ENCODE measurements around the gene BCL2L13.

BCL2L13 gene

DNA sequence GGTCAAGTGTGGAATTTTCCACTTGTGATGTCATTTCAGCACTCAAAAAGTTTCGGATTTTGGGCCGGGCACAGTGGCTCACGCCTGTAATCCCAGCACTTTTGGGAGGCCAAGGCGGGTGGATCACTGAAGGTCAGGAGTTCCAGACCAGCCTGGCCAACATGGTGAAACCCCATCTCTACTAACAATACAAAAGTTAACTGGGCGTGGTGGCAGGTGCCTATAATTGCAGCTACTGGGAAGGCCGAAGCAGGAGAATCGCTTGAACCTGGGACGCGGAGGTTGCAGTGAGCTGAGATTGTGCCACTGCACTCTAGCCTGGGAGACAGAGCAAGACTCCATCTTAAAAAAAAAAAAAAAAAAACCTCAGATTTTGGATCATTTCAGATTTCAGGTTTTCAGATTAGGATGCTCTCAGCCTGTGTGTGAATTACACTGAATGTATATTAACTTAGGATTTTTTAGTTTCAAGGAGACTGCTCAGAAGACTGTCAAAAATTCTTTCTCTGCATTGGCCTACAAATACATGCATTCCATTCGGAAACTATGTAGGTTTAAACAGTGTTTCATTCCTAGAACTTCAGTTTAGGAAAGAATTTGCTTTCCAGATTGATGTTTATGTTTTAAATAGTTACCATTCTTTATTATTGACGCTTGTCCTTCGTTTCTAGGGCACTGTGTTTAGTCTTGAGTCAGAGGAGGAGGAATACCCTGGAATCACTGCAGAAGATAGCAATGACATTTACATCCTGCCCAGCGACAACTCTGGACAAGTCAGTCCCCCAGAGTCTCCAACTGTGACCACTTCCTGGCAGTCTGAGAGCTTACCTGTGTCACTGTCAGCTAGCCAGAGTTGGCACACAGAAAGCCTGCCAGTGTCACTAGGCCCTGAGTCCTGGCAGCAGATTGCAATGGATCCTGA, 87.7 kb downstream of the BCL2L13 start:
- DNase-seq (ENCODE audit: low read depth, low spot score): no peak

DNA sequence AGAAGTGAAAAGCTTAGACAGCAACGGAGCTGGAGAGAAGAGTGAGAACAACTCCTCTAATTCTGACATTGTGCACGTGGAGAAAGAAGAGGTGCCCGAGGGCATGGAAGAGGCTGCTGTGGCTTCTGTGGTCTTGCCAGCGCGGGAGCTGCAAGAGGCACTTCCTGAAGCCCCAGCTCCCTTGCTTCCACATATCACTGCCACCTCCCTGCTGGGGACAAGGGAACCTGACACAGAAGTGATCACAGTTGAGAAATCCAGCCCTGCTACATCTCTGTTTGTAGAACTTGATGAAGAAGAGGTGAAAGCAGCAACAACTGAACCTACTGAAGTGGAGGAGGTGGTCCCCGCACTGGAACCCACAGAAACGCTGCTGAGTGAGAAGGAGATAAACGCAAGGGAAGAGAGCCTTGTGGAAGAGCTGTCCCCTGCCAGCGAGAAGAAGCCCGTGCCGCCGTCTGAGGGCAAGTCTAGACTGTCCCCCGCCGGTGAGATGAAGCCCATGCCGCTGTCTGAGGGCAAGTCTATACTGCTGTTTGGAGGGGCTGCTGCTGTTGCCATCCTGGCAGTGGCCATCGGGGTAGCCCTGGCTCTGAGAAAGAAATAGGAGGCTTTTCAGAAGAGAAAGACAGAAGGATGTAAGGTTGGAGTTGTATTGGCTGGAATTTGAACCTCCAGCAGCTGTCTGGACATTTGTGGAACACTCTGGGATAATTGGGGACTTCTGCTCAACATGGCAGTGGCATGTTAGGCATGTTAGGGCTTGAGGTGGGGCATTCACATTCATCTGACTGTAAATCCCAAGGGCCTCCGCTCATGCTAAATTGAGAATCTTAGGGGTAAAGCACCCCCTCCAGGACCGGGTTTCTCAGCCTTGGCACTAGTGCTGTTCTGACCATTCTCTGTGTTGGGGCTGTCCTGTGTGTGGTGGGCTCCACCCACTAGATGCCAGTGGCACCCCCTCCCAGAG, 88.7 kb downstream of the BCL2L13 start:
- DNase-seq (ENCODE audit: low read depth, low spot score): no peak

DNA sequence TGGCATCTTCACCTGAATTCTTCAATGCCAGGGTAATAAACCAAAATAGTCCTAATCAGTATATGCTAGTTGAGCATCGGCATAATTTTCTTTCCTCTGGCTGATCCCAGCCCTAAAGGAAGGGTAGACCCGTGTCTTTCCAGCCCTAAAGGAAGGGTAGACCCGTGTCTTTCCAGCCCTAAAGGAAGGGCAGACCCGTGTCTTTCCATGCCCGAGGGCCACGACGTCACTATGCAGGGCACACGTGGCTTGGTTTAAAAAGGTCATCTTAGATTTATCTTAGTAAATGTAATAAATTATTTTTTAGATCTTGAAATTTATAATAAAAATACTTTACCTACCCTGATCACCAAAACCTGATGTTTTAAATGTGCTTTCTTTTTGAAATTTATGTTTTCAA, 90.2 kb downstream of the BCL2L13 start:
- no peak for DNase-seq (ENCODE audit: low read depth, low spot score)

DNA sequence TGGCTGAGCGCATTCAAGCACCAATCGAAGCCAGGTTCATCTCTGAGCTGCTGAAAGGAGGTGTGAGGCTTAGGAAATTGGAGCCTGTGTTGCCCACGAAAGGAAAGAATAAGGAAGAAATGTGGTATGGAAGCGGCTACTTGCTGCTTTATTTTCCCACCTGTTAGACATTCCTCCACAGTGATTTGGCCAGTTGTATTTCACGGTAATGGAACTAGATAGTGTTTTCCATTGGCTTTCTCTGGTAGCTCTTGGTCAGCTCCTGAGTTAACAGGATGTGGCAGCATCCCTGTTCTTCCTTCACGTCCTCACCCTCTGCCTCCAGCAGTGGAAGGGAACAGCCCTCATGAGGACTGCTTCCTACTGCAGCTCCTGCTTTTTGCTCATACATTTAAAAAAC, 91.0 kb downstream of the BCL2L13 start:
- no peak for DNase-seq (ENCODE audit: low read depth, low spot score)

DNA sequence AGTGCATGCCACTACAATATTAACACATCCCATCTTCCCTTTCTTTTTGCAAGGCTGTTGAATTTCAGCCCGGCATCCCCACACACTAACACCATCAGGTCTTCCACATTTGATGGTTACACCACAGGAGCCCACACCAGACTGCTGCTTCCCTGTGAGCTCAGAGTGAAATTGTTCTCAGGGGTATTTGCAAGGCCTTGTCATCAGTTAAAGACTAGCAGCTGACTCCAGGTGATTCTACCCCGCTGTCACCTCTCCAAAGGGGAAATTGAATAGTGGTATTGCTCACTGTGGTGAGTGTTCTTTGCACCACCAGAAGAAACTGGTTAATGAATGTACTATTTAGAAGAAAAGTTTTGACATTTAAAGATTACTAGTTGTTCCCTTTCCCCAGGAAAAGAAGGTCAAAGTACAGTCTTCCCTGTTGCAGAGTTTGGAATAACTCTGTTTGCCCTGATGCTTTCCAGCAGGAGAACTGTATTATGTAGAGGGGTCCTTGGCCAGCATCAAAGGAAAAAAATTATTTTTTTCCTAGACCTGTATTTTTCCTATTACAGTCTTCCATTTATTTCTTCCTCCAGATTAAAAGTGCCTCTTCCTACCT, 93.8 kb downstream of the BCL2L13 start:
- DNase-seq (ENCODE audit: low read depth, low spot score): no peak

DNA sequence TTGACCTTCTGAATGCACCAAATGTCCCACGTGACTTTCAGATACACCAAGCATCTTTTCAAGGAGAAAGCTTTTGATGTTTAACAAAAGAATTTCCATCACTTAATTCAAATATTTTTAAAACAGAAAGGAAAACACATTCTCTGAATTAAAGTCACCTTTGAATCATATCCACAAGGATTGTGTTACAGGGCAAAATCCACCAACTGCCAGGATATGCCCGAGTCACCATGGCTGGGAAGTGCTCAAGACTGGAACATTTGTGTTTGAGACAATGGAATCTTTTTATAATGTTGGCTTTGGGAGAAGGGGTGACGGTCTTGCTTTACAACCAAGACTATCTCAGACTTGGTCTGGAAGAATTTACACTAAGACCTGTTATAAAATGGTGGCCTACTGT, 94.9 kb downstream of the BCL2L13 start:
- no peak for DNase-seq (ENCODE audit: low read depth, low spot score)

DNA sequence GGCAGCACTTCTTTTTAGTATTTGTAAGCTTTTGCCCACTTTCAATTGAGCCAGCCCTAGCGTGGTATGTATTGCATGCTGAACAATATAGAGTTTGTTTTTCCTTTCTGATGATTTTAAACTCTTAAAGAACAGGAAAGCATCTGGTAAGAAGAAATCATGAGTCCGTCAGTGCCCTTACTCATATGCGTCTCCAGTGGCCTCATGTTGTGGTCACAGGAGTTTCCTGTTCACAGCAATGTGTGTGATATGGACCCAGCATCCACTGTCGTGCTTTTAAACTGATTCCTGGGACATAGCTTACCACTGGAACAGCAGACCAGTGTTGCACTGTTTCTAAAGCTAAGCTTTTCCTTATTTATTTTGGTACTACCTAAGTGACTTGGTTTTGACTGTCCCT, 95.6 kb downstream of the BCL2L13 start:
- DNase-seq (ENCODE audit: low read depth, low spot score): no peak

DNA sequence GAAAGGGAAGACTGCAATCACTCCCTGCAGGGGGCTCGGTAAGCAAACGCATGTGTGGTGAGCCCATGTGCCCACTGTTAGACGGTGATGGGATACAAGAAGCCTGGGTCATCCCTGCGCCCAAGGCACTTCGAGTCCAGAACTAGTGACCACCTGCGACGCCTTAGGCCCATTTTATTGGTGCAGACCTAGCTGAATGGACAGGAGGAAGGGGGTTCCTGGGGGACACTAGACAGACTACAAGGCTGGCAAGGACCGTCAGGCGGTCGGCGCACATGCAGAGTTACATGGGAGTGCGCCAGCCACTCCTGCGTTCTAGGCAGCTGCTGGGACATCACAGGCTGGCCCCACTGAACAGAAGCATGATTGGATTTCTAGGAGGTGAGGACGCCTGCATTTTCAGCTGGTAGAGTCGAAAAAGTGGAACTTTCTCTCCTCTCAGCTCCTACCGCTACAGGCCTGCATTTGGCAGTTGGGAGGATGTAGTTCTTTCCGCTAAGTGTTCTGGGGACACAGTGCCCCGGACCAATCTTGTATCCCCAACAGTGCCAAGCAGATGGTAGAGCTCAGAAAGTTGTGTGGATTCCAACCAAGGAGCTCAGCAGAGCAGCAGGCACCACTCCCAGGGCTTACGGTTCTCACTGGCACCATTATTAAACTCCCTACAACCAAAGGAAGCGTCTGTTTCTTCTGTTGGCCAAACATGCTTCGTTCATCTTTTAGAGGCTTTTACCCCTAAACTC, 100.0 kb downstream of the BCL2L13 start:
- DNase-seq (ENCODE audit: low read depth, low spot score): no peak

DNA sequence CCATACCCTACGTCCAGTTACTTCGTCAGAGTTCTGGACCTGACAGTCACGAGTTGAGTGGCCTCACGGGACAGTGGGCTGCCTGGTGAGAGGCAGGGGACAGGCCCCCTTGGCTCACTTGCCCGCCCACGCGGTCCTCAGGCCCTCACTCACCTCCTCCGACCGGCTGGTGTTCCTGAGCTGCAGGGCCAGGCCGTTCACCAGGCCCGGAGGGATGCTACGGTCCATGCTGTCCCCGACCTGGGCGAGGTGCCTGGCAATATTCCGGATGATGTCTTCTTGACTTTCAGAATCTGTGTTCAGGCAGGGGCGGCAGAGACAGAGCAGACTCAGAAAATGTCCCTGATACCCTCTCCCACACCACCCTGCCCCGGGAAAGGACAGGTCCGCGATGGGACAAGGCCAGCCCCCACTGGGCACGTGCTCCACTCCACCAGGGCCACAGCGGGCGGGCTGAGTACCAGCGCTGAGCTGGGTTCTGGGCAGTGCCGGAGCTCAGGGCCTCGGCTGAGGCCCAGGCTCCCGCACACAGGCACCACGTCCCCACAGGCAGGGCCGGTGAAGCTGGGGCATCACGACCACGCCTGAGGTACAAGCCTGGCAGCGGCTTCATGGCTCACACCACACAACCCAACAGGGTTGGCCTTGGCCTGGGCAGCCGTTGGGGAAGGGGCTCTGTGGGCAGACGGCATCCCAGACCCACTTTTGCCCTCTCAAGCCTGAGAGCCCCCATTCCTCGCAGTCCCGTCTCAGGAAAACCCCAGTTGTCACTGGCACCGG, 100.8 kb downstream of the BCL2L13 start:
- no peak for DNase-seq (ENCODE audit: low read depth, low spot score)

DNA sequence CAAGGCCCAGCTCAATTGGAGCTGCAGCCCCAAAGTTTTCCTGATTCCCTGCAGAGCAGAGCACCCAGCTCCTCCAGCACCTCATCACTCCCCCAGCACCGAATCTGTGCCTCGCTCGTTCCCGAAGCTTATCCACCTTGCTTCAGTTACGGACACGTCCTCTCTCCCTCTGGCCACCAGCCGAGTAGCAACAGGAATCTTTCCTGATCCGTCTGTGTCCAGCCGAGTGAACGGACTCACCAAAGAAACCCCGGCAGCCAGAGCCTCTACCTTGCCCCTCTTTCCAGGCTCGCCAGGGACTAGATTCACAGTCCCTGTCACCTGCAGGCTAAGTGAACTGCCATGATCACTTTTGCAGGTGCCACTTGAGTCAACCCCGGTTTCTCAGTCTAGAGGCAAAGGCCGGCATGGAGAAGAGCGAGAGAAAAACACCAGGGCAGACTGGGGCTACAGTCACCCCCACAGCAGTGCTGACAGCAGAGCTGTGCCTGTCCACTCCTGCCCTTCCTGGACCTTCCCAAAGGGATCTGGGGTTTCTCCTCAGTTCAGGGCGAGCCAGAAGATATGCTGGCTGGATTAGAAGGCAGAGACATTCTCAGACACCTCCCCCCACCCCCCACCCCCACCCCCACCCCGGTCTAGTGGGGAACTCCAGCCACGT, 103.4 kb downstream of the BCL2L13 start:
- no peak for DNase-seq (ENCODE audit: low read depth, low spot score)

DNA sequence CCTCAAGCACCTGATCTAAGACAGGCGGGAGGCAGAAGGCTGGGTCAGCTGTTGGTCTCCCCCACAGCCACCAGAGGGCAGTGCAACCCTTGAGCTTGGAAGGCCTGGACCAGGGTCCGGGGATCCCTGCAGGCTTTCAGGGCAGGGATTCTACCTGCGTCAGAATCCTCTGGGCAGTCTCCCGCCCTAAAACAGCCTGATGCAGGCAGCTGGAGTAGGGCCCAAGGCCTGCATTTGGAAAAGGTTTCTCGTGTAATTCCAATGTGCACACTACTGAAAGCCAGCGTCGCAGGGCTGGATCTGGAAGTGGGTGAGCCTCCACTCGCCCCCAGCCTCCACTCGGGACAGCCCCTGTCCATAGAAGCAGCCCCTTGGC, 104.0 kb downstream of the BCL2L13 start:
- DNase-seq (ENCODE audit: low read depth, low spot score): peak; percentile 34

DNA sequence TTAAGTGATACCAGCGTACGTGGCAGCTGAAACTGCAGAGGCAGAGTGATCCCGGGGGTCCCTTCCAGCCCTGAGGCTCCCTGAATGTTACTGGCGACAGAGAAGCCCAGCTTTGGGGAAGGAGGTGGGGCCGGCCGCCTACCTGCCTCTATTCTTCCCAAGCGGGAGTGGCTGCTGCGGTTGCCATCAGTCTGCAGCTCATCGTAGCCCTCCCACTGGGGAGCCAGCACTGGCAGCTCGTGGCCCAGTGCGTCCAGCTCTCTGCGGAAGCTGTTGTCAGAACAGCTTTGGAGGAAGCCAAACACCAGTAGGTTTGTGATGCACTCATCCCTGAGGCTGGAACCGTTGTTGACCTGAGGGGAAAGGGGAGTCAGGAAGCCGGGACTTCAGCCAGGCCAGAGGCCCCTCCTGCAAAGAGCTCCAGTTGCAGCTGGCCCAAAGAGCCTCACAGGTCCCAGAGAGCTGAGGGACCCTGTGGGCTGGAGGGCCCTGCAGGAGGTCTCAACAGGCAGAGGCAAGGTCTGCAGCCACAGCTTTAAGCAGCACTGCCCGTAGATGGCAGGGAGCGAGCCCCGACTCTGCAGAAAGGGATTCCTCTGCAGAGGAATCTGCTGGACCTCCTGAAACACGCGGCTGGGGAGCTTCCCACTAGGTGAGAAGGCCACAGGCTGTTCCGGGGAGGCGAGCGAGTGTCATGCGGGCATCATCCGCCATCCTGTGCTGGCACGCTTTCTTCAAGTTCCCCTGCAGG, 105.3 kb downstream of the BCL2L13 start:
- DNase-seq (ENCODE audit: low read depth, low spot score): no peak

DNA sequence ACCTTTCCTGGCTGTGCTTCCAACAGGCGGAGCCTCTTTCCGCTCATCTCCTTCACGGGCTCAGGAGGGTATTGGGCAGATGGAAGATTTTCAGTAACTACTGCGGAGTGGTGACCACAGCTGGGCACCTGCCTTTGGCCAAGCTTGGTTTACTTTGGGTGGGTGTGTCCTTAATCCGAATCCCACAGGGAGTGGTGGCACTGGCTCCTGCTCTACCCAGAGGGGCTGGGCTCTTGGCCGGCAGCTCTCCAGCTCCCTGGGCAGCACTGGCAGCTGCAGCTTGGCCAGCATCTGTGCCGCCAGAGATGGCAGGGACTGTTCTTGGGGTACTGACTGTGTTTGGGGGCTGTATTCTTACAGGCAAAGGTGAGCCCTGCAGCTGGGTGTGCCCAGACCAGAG, 105.9 kb downstream of the BCL2L13 start:
- no peak for DNase-seq (ENCODE audit: low read depth, low spot score)

DNA sequence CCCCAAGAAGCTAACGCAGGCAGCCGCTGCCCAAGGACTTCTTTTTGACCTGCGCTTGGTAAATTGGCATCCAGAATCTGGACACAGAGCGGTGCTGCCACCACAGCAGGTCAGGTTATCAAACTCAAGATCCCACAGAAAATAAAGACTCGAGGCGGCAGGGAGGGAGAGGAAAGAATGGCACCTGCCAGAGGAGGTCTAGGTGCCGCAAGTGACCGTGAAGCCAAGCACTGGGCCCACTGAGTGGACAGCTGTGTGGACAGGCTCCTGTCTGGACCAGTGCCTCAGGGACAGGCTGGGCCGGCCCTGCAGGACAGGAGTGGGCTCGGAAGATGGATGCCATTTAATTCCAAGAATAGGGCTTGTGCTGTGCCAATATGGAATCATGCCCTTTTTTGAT, 108.4 kb downstream of the BCL2L13 start:
- DNase-seq (ENCODE audit: low read depth, low spot score): no peak

DNA sequence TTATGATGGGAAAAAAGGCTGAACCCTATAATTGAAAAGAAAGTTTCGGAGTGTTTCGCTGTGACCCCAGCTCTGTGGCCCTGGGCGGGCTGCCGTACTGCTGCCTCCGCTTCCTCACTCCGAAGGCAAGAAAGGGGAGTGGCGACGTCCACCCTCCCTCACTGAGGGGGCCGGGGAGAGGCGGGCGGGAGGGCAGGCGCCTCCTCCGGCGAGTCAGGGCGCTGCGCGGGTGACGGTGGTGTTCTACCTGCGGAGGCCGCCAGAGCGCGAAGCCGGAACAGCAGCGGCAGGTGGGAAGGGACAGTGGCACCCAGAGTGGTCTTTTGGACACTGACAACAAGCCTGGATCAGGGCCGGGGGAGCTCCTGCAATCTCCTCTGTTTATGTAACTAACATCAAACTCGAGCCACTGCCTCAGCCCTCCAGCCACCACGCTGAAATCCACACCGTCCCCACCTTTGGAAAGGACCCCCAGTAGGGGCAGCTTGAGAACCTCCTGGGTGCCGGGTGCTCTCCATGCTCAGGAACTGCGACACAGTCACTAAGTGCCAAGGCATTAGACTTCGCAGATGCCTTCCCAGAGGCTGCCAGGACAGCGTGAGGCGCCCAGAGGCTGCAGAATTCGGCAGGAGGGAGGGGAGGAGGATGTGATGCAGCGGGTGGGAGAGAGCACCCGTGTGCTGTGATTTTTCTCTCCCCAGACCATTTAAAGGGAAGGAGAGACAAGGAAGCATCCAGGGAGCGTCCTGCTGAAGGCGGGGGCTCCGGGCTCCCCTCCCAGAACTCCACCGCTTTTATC, 110.2 kb downstream of the BCL2L13 start:
- DNase-seq (ENCODE audit: low read depth, low spot score): no peak

DNA sequence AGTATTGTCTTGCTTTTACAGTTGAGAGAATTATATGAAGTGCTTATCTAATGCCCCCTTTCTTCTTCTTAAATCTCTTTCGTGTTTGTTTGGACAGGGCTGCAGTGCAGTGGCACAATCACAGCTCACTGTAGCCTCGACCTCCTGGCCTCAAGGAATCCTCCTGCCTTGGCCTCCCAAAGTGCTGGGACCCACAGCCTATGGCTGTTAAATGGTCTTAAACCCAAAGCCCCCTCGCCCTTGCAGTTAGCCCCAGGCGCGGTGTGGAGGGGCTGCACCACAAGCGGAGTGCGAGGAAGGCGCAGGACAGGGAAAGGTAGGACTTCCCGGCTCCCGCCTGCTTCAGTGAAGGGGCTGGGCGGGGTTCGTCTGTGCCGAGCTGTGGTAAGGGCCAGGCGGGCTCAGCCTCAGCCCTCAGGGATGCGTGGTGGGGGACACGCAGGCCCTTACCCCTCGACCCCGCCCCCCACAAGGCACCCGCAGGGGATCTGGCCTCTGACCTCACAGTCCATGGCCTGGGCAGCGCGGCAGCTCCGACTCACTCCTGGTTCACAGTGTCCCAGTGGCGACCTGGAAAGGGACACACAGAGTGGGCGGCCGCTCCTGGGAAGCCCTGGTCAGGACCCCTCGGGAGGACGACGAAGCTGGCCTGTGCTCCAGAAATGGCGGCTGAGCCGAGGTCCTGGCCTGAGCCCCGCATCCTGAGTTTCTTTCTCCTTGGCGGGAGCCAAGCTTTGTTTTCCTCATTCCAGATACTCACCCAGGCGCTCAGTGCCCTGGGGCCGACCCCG, 111.2 kb downstream of the BCL2L13 start:
- no peak for DNase-seq (ENCODE audit: low read depth, low spot score)

DNA sequence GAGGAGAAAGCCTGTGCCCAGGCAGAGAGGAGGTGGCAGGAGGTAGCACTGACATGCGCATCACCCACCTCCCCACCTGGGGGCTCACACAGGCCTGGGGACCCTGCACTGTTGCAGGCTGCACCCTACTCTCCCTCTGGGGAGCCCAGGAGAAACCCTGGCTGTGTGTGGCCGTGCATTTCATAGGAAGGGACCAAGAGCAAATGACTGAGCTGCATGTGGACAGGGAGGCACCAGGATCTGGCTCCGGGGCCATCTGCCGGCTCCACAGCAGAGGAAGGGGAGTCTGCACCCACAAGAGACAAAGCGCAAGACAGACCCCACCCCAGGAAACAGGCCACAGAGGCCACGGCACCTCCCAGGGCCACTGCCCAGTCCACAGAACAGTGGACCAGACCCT, 113.0 kb downstream of the BCL2L13 start:
- DNase-seq (ENCODE audit: low read depth, low spot score): no peak
